ENCODE data around the gene CARD16.
"Not testable (repeated sequence)": the region's sequence is repeated elsewhere in the genome, so short reads cannot be mapped to it uniquely, and the experiment has no call there.

The CARD16 gene

GRCh38 chr11:105044557-105045524, at the start of gene CARD16:
CARD16 (minus strand) TSS chr11:105045335; CDS start chr11:105045297, 38 bp downstream.
- not testable (repeated sequence) for DNase-seq

DNA sequence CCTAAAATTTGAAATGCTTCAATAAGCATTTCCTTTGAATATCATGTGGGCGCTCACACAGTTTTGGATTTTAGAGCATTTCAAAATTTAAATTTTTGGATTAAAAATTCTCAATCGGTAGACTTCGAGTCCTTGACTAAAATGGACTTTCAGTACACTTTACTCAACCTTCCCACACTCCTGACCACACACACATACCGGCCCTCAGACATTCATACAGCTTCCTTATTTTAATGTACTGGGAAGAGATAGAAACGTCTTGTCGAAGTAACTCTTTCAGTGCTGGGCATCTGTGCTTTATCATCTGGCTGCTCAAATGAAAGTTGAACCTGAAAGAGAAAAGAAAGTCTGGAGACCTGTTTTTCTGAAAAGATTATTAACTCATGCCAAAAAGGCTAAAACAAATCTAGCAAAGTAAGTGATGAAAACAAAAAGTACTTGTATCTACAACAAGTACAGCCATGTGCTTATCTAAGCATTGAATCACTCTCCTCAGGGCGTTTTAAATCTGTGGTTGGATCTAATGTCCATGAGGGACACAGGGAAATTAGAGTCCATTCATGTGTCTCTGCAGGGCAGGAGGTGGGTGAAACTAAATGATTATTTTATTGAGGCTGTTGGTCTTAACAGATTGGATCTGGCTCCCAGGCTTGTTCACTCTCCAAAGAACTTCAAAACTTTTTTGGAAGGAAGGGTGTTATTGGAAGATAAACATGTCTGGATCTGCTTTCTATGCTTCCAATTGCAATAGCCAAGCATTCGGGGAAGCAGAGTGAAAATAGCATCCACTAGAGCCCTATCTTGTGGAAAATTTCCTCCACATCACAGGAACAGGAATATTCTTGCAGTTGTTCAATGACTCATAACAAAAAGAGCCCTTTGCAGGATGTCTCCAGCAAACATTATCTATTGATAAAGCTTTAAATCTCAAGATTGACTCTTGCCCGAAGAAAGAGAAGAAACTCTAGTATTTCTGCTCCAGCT, 47.4 kb upstream of the CARD16 start:
- DNase-seq = no peak

GRCh38 chr11:105081412-105082150, 36.4 kb upstream of the CARD16 start:
- DNase-seq = no peak

GRCh38 chr11:105080171-105080906, 35.2 kb upstream of the CARD16 start:
- DNase-seq = not testable (repeated sequence)

DNA sequence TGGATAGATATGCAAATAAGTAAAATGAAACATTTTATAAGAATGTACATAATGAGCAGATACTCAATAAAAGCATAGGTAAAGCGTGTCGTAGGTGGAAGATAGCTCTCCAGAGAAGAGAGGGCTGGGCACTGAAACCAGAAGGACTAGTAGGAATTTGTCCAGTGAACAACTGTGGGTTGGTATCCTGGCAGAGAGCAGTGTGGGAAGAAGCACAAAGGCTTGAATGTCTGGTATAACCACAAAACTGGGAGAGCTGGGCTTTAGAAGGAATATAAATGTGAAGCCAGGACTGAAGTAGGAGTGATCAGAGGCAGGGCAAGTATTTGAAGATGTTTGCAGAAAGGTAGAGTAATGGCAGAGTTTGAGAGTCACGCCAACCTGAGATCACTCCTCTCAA, 33.1 kb upstream of the CARD16 start:
- no peak for DNase-seq

- DNase-seq = not testable (repeated sequence)
Measured at GRCh38 chr11:105077141-105077790, 32.1 kb upstream of the CARD16 start.

- no peak for DNase-seq
Measured at GRCh38 chr11:105074166-105074530, 29.0 kb upstream of the CARD16 start.

DNA sequence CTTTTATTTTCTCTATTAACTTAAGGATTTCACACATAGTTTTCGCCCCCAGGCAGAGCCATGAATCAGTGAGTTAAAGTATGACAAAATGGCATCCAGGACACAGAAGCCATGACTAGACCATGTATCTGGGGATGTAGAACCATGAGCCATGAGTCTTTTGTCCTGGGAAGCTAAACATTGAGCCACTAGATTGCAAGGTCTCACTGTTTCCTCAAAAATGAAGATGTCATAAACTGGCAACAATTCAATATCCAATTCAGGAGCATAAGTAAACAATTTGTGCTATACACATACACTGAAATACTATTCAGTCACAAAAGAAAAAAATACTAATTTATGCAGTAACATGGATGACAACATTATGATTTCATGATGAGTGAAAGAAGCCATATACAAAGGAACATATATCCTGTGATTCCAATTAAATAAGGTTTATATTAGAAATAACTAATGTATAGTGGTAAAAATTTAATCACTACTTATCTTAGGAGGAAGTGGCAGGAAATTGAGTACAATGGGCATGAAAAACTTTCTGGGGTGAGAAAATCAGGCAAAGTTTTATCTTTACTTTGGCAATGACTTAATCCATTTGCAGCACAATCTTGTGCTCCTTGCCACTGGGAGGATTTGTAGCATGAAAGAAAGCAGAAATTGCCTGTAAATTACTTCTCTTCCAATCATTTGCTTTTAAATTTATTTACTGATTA, 28.5 kb upstream of the CARD16 start:
- DNase-seq = no peak

GRCh38 chr11:105072080-105072479, 26.9 kb upstream of the CARD16 start:
- DNase-seq = not testable (repeated sequence)

DNA sequence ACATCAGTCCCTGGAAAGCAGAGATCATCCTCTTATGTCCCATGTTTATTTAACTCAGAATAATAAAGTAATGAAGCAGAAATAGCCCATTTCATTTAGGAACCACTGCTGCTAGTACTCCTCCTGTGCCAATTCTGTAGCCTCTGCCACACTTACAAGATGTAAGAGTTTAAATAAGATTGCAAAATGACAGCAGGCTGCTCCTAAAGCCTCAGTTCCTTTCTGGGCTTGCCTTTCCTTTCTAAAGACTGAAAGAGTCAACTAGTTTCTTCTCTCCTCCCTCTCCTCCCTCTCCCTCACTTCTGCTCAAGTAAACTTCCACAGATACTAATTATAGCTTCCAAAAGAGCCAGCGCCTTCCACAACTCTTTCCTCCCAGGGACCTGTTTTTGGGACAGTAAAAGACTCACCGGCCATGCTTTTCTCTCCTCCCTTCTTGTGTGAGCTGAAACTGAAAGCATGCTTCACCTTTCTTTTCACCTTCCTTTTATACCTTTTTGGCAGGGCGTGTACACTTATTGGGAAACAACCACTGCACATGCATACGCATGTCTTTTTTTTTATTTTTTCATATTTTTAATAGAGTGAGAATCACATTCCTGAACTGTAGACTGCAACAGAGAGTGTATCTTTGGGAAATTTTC, 26.1 kb upstream of the CARD16 start:
- no peak for DNase-seq

GRCh38 chr11:105070306-105070705, 25.2 kb upstream of the CARD16 start:
- DNase-seq = no peak

- DNase-seq = not testable (repeated sequence)
Measured at GRCh38 chr11:105069749-105070148, 24.6 kb upstream of the CARD16 start.

GRCh38 chr11:105063245-105063941, 18.3 kb upstream of the CARD16 start:
- DNase-seq = not testable (repeated sequence)

GRCh38 chr11:105057432-105057831, 12.3 kb upstream of the CARD16 start:
- DNase-seq = no peak

DNA sequence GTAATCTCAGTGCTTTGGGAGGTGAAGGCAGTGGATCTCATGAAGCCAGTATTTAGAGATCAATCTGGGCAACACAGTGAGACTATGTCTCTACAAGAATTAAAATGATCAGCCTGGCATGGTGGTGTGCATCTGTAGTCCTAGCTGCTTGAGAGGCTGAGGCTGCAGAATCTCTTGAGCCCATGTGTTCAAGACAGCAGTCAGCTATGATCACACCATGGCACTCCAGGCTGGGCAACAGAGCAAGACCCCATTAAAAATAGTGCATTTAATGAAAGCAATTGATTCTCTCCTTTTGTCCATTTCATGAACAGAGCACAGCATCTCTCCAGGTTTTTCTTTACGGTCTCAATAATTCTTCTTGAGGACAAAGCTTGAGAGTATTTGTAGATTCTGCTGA, 11.3 kb upstream of the CARD16 start:
- no peak for DNase-seq

- no peak for DNase-seq
Measured at GRCh38 chr11:105054723-105055493, 9.8 kb upstream of the CARD16 start.

DNA sequence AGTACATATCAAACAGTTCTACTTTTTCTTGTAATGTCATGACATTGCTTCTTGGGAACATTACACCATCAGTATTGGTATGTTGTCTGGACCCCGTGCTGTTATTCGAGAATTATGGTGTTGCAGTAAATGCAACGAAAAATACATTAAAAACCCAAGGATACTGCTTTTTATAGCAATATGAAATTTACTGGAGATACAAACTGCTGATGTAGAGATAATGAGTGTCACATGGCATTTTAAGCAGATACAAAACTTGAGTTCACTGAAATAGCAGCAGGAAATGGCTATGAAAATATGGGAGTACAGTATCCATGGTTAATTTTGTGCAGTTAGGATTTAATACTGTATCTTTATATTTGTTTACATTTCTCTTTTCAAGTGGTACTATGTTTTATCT, 7.4 kb upstream of the CARD16 start:
- DNase-seq = no peak

DNA sequence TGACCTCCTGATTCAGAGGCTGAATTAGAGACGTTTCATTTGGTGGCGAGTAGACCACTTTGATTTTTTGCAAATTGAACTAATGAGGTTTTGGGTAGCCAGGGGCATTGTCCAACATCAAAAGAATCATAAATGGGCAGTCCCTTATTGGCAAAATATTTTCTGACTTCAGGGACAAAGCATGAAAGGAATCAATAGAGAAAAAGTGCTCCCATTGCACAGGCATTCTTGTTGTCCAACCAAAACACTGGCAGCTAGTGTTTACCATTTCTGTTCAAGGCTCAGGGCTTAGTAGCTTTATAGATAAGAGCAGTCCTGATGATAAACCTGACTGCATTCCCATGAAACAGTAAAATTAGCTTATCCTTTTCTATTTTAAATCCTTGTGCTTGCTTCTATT, 6.4 kb upstream of the CARD16 start:
- DNase-seq = no peak

GRCh38 chr11:105049481-105049880, 4.3 kb upstream of the CARD16 start:
- no peak for DNase-seq
